Naive thymus-derived CD8-positive, alpha-beta T cell (primary cell): ENCODE data around the gene RBM19. TPM values are rescaled to one million over a fixed set of nuclear protein-coding genes. Genes with fewer than 3 reads are reported as not detected.

Source experiments
- ATAC-seq, 2 donors: fragments of 150-1000 bp; cut with Tn5 transposase in 1 of 2; sonication (Bioruptor Pico), chemical (Tn5 transposase) in 1 of 2; 1 replicate in 1 of 2; 2 replicates in 1 of 2; pipeline ENCODE4 v1.10.0; 2021; ENCODE audit warnings: mild to moderate bottlenecking in 2 of 2, moderate library complexity in 2 of 2
- POLR2A ChIA-PET: fragments of 350-600 bp; sonication (Branson Sonifier 250); formaldehyde crosslinking; loops from one replicate; lab custom pipeline; 2021; ENCODE audit warnings: antibody characterized with exemption; lab: Charles Lee
- DNase-seq, 10 donors: peaks; one replicate each; pipeline versions ENCODE4 v3.0.0 to v3.0.0-alpha.2; 2020 to 2022
- H3K27ac Mint-ChIP-seq, 10 donors: one replicate each; pipeline ENCODE4 v1.8.0; 2020 to 2022; ENCODE audit warnings: mild to moderate bottlenecking in 10 of 10, mixed read lengths in 10 of 10, moderate library complexity in 4 of 10, inconsistent platforms in 1 of 10
- H3K27me3 Mint-ChIP-seq, 5 donors: one replicate each; pipeline ENCODE4 v1.8.0; 2021 to 2022; ENCODE audit warnings: mixed read lengths in 5 of 5
- H3K36me3 Mint-ChIP-seq, 3 donors: one replicate each; pipeline ENCODE4 v1.8.0; 2020 to 2022; ENCODE audit warnings: mixed read lengths in 3 of 3, mild to moderate bottlenecking in 2 of 3, inconsistent platforms in 1 of 3
- H3K4me1 Mint-ChIP-seq, 4 donors: one replicate each; pipeline ENCODE4 v1.8.0; 2021 to 2022; ENCODE audit warnings: mixed read lengths in 4 of 4
- H3K4me3 Mint-ChIP-seq, 10 donors: one replicate each; pipeline ENCODE4 v1.8.0; 2020 to 2022; ENCODE audit warnings: mild to moderate bottlenecking in 10 of 10, mixed read lengths in 10 of 10, moderate library complexity in 6 of 10, inconsistent platforms in 1 of 10
- H3K9me3 Mint-ChIP-seq, 9 donors: one replicate each; pipeline ENCODE4 v1.8.0; 2020 to 2022; ENCODE audit warnings: mixed read lengths in 9 of 9, mild to moderate bottlenecking in 3 of 9, inconsistent platforms in 1 of 9, moderate library complexity in 1 of 9
- polyA plus RNA-seq, 3 donors: library from polyadenylated mRNA; unstranded; fragments of 300-500 nt; fragmentation: Illumina TruSeq; gene quantifications; one replicate each; pipeline ENCODE4 v1.2.3, GENCODE V29; 2021
- total RNA-seq, 8 experiments: library from RNA in 2 of 8; stranded (reverse) in 2 of 8; gene quantifications; one replicate each; pipeline ENCODE4 v1.2.3 and lab custom pipeline; 2021 to 2026

The RBM19 gene
- total and polyA plus RNA-seq, 5 experiments from 2014 or later: 5.4 to 84.6 (median 15.4) TPM

DNA sequence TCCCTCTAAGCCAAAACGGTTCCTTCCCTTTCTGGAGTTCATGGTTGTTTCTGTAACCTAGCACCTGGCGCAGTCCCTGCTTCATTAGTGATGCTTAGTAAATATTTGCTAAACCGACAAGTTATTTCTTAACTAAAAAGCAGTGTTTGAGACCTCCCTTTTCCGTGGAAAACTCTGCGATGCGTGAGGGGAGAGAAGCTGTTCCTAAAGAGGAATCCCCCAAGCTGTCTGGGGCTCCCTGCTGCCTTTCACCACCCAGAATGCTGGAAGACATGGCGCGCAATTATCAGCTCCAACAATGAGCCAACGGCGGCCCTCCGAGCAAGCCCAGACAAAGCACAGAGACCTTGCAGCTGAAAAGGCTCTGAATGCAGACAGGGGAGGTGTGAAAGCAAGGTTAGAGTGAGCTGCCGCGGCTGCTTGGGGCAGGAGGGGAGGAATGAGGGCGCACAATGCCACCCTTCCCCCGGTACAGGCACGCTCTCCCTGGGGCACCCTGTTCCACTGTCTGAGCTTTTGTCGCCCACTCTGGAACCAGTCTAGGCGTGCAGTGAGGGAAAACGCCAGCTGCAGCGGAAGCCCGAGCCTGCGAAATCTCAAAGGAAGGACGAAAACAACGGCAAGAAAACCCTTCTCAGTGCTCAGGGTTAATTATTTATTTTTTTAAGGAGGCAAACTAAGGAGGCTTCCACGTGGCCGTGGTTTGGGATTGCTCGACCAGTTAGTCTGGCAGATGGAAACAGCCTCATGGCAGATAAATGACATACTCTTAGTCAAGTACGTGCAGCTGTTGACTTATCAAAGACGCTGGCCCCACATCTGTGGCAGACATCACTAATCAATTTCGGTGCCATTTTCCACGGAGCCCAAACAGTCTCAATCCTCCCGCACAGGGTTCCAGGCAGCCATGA, 66.3 kb downstream of the RBM19 start:
- H3K9me3 Mint-ChIP-seq: no peaks in the 10 kb centered on the region
- H3K4me3 Mint-ChIP-seq: no peak overlapping the region
- ATAC-seq (no peak), DNase-seq (no peak)
- H3K36me3 Mint-ChIP-seq: peaks cover 4 to 65% (median 20%) of the 10 kb centered on the region in 3 donors
- peak overlapping the region in 2 of 10 donors; percentile 24 to 43 for H3K27ac Mint-ChIP-seq
- POLR2A ChIA-PET: interaction anchor here (0.6 kb wide), 1 partner anchor 876 kb away, joined by 3 read pairs; no protein-coding TSS in a partner anchor
- H3K27me3 Mint-ChIP-seq: no peaks in the 10 kb centered on the region
- peaks cover 0 to 7% (median 0%) of the 10 kb centered on the region in 4 donors for H3K4me1 Mint-ChIP-seq

DNA sequence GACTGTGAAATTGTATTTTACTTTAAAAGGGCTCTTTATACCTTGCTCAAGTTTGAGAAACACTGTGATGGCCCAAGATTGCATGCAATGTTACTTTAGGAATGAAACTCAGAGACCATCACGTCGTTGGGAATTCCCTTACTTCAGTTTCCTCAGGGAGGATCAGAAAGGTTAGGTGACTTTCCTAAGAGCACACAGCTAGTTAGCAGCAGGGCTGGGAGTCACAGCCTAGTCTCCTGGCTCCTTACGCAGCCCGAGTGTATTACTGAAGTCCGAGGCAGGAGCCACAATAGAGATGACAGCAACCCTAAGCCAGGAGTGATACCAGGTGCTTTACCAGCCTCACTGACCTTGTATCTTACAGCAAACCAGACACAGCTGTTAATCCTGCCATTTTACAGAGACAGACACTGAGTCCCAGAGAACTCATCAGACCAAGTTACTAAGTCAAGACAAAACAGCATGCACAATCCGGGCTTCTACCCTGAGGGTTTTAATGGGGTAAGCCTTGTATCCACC, 67.0 kb downstream of the RBM19 start:
- no peak for DNase-seq
- no peak overlapping the region for H3K4me3 Mint-ChIP-seq
- H3K9me3 Mint-ChIP-seq: no peaks in the 10 kb centered on the region
- H3K27me3 Mint-ChIP-seq: no peaks in the 10 kb centered on the region
- no peak overlapping the region for H3K27ac Mint-ChIP-seq
- H3K4me1 Mint-ChIP-seq: peaks cover 0 to 7% (median 0%) of the 10 kb centered on the region in 4 donors
- POLR2A ChIA-PET: no interaction called here
- ATAC-seq: no peak
- H3K36me3 Mint-ChIP-seq: peaks cover 4 to 64% (median 19%) of the 10 kb centered on the region in 3 donors

DNA sequence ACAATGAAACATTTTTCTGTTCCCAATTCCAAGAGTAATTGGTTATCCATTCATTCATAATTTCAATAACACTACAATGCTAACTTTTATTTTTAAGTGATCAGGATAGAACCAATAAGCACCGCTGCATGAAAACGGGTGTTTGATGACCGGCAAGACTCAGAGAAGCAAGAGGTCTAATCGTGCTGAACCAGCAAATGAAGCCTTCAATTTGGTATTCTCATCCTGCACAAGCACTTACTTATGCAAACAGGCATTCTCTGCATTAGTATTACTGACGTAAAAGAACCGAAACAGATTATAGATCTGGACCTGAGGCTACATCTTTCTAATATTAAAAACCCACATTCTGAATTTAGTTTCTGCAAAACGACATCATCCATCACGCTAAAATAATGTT, 67.7 kb downstream of the RBM19 start:
- DNase-seq (no peak), ATAC-seq (no peak)
- H3K9me3 Mint-ChIP-seq: no peaks in the 10 kb centered on the region
- peaks cover 6 to 61% (median 20%) of the 10 kb centered on the region in 3 donors for H3K36me3 Mint-ChIP-seq
- H3K4me3 Mint-ChIP-seq: no peak overlapping the region
- H3K27ac Mint-ChIP-seq: no peak overlapping the region
- H3K27me3 Mint-ChIP-seq: no peaks in the 10 kb centered on the region
- POLR2A ChIA-PET: no interaction called here
- H3K4me1 Mint-ChIP-seq: peaks cover 0 to 7% (median 0%) of the 10 kb centered on the region in 4 donors

DNA sequence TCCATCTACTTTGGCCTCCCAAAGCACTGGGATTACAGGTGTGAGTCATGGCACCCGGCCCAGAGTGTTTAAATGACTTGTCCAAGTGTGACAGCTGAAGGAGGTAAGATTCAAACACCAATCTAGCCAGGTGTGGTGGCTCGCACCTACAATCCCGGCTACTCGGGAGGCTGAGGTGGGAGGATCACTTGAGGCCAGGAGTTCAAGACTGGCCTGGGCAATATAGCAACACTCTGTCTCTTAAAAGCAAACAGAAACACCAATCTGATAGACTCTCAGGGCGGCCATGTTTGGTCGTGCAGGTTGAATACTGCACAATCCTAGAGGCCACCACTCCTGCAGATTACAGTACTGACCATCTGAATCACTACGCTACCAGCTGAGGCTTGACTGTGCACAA, 68.7 kb downstream of the RBM19 start:
- Mint-ChIP-seq H3K27me3 (no peaks in the 10 kb centered on the region), H3K9me3 (no peaks in the 10 kb centered on the region), H3K36me3 (peaks cover 5 to 56% (median 11%) of the 10 kb centered on the region in 3 donors), H3K27ac (no peak overlapping the region), H3K4me1 (peaks cover 0 to 7% (median 0%) of the 10 kb centered on the region in 4 donors), H3K4me3 (no peak overlapping the region)
- no peak for ATAC-seq
- DNase-seq: no peak
- POLR2A ChIA-PET: no interaction called here

DNA sequence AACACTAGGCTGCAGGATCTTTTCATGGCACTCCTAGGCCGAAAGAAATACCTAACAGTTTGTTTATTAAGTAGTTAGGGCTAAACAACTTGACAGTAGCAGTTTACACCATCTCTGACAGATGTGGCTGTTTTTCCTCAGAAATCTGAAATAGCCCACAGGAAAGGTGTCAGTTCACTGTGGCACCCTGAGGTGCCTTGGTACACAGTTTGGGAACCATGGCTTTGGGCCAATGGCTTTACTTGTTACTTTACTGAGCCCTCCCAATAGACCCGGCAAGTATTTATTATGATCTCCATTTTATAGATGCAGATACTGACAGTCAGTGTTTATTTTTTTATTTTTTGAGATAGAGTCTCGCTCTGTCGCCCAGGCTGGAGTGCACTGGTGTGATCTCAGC, 69.3 kb downstream of the RBM19 start:
- H3K36me3 Mint-ChIP-seq: peaks cover 5 to 59% (median 11%) of the 10 kb centered on the region in 3 donors

DNA sequence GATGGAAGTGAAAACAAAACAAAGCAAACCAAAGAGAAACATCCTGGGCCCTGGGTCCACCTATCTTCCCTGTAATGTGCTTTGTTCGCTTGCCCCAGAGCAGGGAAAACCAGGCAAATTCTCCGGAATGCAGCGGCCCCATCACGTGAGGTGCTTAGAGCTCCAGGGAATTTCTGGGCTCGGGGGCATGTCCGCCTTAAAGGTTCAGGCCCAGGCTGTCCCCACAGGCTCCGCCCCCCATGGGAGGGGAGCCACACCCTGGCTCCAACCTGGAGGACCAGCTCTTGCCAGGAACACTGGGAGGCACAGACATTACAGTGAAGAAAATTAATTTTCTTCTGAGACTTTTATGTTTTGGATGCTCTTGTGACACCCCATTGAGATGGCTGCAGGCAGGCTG, 69.9 kb downstream of the RBM19 start:
- H3K9me3 Mint-ChIP-seq: no peaks in the 10 kb centered on the region
- ATAC-seq (no peak), DNase-seq (no peak)
- H3K36me3 Mint-ChIP-seq: peaks cover 5 to 56% (median 11%) of the 10 kb centered on the region in 3 donors
- no peaks in the 10 kb centered on the region for H3K27me3 Mint-ChIP-seq
- peaks cover 0 to 7% (median 0%) of the 10 kb centered on the region in 4 donors for H3K4me1 Mint-ChIP-seq
- no peak overlapping the region for H3K4me3 Mint-ChIP-seq
- POLR2A ChIA-PET: no interaction called here
- H3K27ac Mint-ChIP-seq: no peak overlapping the region

More for the DNA sequence above, 69.3 kb downstream of the RBM19 start:
- no peaks in the 10 kb centered on the region for H3K27me3 Mint-ChIP-seq
- H3K27ac Mint-ChIP-seq: no peak overlapping the region
- POLR2A ChIA-PET: no interaction called here
- ATAC-seq: no peak
- no peak for DNase-seq
- peaks cover 0 to 7% (median 0%) of the 10 kb centered on the region in 4 donors for H3K4me1 Mint-ChIP-seq
- H3K4me3 Mint-ChIP-seq: no peak overlapping the region
- no peaks in the 10 kb centered on the region for H3K9me3 Mint-ChIP-seq

DNA sequence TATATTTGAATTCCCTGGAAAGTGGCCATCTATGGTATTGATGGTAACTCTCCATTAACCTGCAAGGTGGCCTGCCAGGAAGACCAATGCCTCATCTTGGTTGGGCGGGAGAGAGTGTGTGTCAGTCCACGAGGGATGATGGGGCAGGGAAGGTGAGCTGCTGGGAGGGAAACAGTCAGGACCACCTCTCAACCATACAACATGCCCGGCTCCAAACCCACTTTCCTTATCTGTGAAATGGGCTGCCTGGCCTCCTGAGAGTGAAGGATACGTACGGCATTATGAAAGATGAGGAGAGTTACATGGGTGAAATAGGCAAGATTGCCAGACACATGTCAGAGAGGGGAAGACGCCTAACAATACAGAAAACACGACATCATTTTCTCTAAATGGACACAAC, 70.9 kb downstream of the RBM19 start:
- Mint-ChIP-seq H3K27me3 (no peaks in the 10 kb centered on the region), H3K27ac (peak overlapping the region in 1 of 10 donors; percentile 6), H3K9me3 (no peaks in the 10 kb centered on the region), H3K4me3 (no peak overlapping the region), H3K4me1 (peaks cover 0 to 9% (median 0%) of the 10 kb centered on the region in 4 donors), H3K36me3 (peaks cover 5 to 59% (median 14%) of the 10 kb centered on the region in 3 donors)
- POLR2A ChIA-PET: no interaction called here
- DNase-seq: no peak
- no peak for ATAC-seq

DNA sequence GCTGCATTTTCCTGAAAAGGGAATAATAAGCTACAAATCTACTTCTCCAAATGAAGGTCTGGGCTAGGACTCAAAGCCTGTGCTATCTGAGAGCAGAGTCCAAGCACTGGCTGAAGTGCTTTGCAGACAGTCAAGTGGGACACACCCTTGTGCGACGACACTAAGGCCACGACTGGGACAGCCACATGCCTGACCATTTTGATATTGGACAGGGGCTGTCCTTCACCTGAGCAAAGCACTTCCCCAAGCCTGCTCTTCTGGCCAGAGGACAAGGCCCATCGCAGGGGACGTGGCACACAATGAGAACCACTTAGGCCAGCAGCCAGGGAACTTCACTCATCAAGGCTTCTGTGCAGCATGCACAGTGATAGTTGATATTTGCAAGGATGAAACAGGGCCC, 71.4 kb downstream of the RBM19 start:
- H3K4me3 Mint-ChIP-seq: no peak overlapping the region
- H3K27me3 Mint-ChIP-seq: no peaks in the 10 kb centered on the region
- no peak overlapping the region for H3K27ac Mint-ChIP-seq
- ATAC-seq: no peak
- DNase-seq: no peak
- no peaks in the 10 kb centered on the region for H3K9me3 Mint-ChIP-seq
- H3K4me1 Mint-ChIP-seq: peaks cover 0 to 6% (median 0%) of the 10 kb centered on the region in 4 donors
- peaks cover 5 to 59% (median 16%) of the 10 kb centered on the region in 3 donors for H3K36me3 Mint-ChIP-seq
- POLR2A ChIA-PET: no interaction called here

DNA sequence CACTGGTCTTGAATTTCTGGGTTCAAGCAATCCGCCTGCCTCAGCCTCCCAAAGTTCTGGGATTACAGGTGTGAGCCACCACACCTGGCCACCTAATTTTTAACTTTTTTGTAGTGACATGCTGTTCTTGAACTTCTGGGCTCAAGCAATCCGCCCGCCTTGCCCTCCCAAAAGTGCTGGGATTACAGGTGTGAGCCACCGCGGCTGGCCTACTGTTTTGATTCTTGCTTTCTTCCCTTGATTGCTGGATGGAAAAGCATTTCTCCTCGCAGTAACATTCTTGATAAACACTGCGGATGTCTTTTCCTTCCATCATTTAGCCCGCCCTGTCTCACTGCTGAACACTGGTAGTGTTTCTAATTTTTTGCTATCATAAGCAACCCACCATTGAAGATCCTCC, 72.9 kb downstream of the RBM19 start:
- ATAC-seq: no peak
- Mint-ChIP-seq H3K4me3 (no peak overlapping the region), H3K9me3 (no peaks in the 10 kb centered on the region), H3K27me3 (no peaks in the 10 kb centered on the region), H3K36me3 (peaks cover 5 to 60% (median 26%) of the 10 kb centered on the region in 3 donors), H3K4me1 (peaks cover 0 to 6% (median 3%) of the 10 kb centered on the region in 4 donors), H3K27ac (peak overlapping the region in 1 of 10 donors; percentile 62)
- POLR2A ChIA-PET: no interaction called here
- DNase-seq: no peak

DNA sequence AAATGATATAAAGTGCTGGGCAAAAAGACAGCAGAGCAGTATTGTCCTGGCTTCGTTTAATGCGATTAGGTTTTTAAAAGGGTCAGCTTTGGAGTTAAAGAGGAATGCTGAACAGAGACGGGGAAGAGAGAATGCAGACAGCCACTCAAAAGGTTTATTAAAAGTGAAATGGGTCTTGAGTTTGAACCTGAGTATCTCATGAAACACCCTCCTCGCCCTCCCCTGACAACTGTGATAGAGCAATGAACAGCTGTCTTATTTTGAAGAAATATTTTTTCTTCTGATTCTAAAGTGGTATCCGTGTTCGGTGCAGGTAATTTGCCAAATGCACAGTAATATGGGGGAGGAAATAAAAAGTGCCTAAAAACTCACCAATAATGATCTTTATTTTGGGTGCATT, 73.6 kb downstream of the RBM19 start:
- POLR2A ChIA-PET: no interaction called here
- no peak overlapping the region for H3K4me3 Mint-ChIP-seq
- H3K27me3 Mint-ChIP-seq: no peaks in the 10 kb centered on the region
- DNase-seq: no peak
- peaks cover 5 to 61% (median 29%) of the 10 kb centered on the region in 3 donors for H3K36me3 Mint-ChIP-seq
- H3K4me1 Mint-ChIP-seq: peaks cover 0 to 6% (median 3%) of the 10 kb centered on the region in 4 donors
- no peaks in the 10 kb centered on the region for H3K9me3 Mint-ChIP-seq
- no peak for ATAC-seq
- H3K27ac Mint-ChIP-seq: no peak overlapping the region

DNA sequence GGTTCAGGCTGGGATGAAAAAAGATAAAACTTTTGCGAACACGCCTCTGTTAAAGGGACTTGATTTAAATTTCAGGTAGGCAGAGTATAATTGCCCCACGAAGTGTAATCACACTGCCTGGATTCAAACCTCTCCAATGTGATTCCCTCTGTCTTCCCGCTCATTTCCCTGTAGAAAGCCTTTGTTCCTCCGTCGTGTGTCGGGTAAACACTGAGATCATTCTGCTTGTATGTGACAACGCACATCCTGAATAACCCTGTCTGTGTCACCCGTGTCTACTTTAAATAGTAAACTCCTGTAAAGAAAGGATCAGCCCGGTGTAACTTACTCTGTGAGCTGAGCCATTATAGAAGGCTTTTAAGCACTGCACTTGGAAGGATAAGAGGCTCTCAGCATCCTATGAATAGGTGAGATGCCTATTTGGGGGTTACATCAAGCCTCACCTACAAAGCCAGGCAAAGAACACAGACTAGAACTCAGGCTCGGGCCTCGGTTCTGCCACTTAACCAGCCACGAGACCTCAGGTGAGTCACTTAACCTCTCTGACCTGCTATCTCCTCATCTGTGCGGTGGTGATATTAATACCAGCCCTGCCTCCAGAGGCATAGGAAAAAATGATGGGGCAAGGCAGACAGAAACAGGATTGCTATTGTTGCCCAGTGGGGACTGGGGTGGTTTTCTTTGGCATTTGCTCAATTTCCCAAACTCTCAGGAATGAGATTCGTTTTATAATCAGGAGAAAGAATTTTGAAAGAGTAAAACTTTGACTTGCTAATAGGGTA, 74.2 kb downstream of the RBM19 start:
- H3K27ac Mint-ChIP-seq: no peak overlapping the region
- no peak for DNase-seq
- H3K4me3 Mint-ChIP-seq: no peak overlapping the region
- H3K27me3 Mint-ChIP-seq: no peaks in the 10 kb centered on the region
- no peak for ATAC-seq
- H3K9me3 Mint-ChIP-seq: no peaks in the 10 kb centered on the region
- H3K36me3 Mint-ChIP-seq: peaks cover 5 to 61% (median 30%) of the 10 kb centered on the region in 3 donors
- POLR2A ChIA-PET: no interaction called here
- H3K4me1 Mint-ChIP-seq: peaks cover 0 to 6% (median 3%) of the 10 kb centered on the region in 4 donors

DNA sequence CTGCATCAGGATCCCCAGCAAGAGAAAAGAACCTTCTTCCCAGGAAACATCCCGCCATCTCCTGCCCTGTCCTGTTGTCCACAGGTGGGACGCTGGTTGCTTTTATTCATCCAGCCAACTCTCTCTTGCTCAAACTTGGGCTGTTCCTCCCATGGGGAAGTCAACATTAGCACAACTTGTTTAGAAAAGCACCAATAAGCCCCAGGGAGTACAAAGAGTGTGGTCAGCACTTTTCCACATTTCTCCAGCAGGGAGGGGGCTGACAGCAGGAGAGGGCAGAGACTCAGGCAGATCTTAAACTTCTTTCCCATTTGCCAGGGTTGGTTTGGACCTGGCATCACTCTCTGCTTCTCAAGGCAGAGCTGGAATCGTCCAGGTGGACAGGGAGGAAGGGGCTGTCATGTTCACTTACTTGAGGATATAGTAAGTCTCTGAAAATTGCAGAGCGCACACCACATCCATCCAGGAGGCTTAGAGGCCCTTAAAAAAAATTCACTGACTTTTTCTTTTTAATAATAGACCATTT, 74.9 kb downstream of the RBM19 start:
- DNase-seq (no peak), ATAC-seq (no peak)
- Mint-ChIP-seq H3K36me3 (peaks cover 5 to 61% (median 36%) of the 10 kb centered on the region in 3 donors), H3K27me3 (no peaks in the 10 kb centered on the region), H3K27ac (no peak overlapping the region), H3K9me3 (no peaks in the 10 kb centered on the region), H3K4me1 (peaks cover 0 to 6% (median 2%) of the 10 kb centered on the region in 4 donors), H3K4me3 (no peak overlapping the region)
- POLR2A ChIA-PET: no interaction called here
